ENCODE results near the gene MAP7D2. TPM values are rescaled to one million over a fixed set of nuclear protein-coding genes. Genes with fewer than 3 reads are reported as not detected.

Gene MAP7D2
- total and polyA plus RNA-seq, 2 donors from 2014 or later: 0.76 to 3.6 TPM

GRCh38 chrX:20007962-20008622, 108.6 kb downstream of the MAP7D2 start:
- H3K27ac ChIP-seq (ENCODE audit: low read depth in 2 of 2, low read length in 2 of 2): no peak overlapping the region
- DNase-seq (no peak), FAIRE-seq (no peak)
- peaks cover 2% of the 10 kb centered on the region for H3K27me3 ChIP-seq (ENCODE audit: control insufficient read depth, insufficient read depth, low read length)
- intact Hi-C loops (cut with DNase I): no loop called here
- H3K9me3 ChIP-seq (ENCODE audit: control insufficient read depth in 2 of 3, insufficient read depth in 1 of 3, low read length in 3 of 3): no peaks in the 10 kb centered on the region
- no peaks in the 10 kb centered on the region for H3K36me3 ChIP-seq (ENCODE audit: control insufficient read depth in 2 of 3, insufficient read depth in 3 of 3, low read length in 3 of 3)
- H3K4me3 ChIP-seq (ENCODE audit: low read length in 3 of 3): no peak overlapping the region
- H3K4me1 ChIP-seq (ENCODE audit: control insufficient read depth in 2 of 3, insufficient read depth in 2 of 3, low read depth in 1 of 3, low read length in 3 of 3): no peaks in the 10 kb centered on the region
- no peak overlapping the region for H3K9ac ChIP-seq (ENCODE audit: low read length in 3 of 3)
- TF ChIP-seq CTCF (IDR thresholded peaks at IDR 0.05; ENCODE audit: borderline replicate concordance, extremely low read depth, insufficient read depth): no peak

- intact Hi-C loops (cut with DNase I): no loop called here
- Histone ChIP-seq H3K27ac (ENCODE audit: low read depth in 2 of 2, low read length in 2 of 2) (no peak overlapping the region), H3K4me1 (ENCODE audit: control insufficient read depth in 2 of 3, insufficient read depth in 2 of 3, low read depth in 1 of 3, low read length in 3 of 3) (no peaks in the 10 kb centered on the region), H3K27me3 (ENCODE audit: control insufficient read depth, insufficient read depth, low read length) (peaks cover 2% of the 10 kb centered on the region), H3K36me3 (ENCODE audit: control insufficient read depth in 2 of 3, insufficient read depth in 3 of 3, low read length in 3 of 3) (no peaks in the 10 kb centered on the region), H3K9ac (ENCODE audit: low read length in 3 of 3) (no peak overlapping the region), H3K4me3 (ENCODE audit: low read length in 3 of 3) (no peak overlapping the region), H3K9me3 (ENCODE audit: control insufficient read depth in 2 of 3, insufficient read depth in 1 of 3, low read length in 3 of 3) (no peaks in the 10 kb centered on the region)
- no peak for TF ChIP-seq CTCF (IDR thresholded peaks at IDR 0.05; ENCODE audit: borderline replicate concordance, extremely low read depth, insufficient read depth)
- FAIRE-seq (no peak), DNase-seq (no peak)
Measured at GRCh38 chrX:20005883-20006282, 110.8 kb downstream of the MAP7D2 start.

- FAIRE-seq (no peak), DNase-seq (peak in 3 of 5 donors; percentile 10 to 17 (median 13))
- intact Hi-C loops (cut with DNase I): no loop called here
Measured at GRCh38 chrX:20001588-20001987, 115.1 kb downstream of the MAP7D2 start.

More at GRCh38 chrX:20001588-20001987, 115.1 kb downstream of the MAP7D2 start:
- no peaks in the 10 kb centered on the region for H3K36me3 ChIP-seq (ENCODE audit: control insufficient read depth in 2 of 3, insufficient read depth in 3 of 3, low read length in 3 of 3)
- no peak overlapping the region for H3K4me3 ChIP-seq (ENCODE audit: low read length in 3 of 3)
- H3K9ac ChIP-seq (ENCODE audit: low read length in 3 of 3): no peak overlapping the region
- no peaks in the 10 kb centered on the region for H3K4me1 ChIP-seq (ENCODE audit: control insufficient read depth in 2 of 3, insufficient read depth in 2 of 3, low read depth in 1 of 3, low read length in 3 of 3)
- peaks cover 3% of the 10 kb centered on the region for H3K27me3 ChIP-seq (ENCODE audit: control insufficient read depth, insufficient read depth, low read length)
- no peak overlapping the region for H3K27ac ChIP-seq (ENCODE audit: low read depth in 2 of 2, low read length in 2 of 2)
- H3K9me3 ChIP-seq (ENCODE audit: control insufficient read depth in 2 of 3, insufficient read depth in 1 of 3, low read length in 3 of 3): no peaks in the 10 kb centered on the region
- TF ChIP-seq CTCF (IDR thresholded peaks at IDR 0.05; ENCODE audit: borderline replicate concordance, extremely low read depth, insufficient read depth): no peak

Data from kidney (tissue), 14 donors.